Cardiac fibroblast (primary cell): ENCODE data around the gene GRIN2C.
"Not testable (repeated sequence)": the region's sequence is repeated elsewhere in the genome, so short reads cannot be mapped to it uniquely, and the experiment has no call there.

Experiments
- DNase-seq, 2 donors: peaks; one replicate each; pipeline versions ENCODE4 v3.0.0 to v3.0.0-alpha.2; 2010; ENCODE audit warnings: low read depth in 2 of 2
- H3K4me3 ChIP-seq, 2 donors: replicated peaks in 1 of 2; 1 replicate in 1 of 2; 2 replicates in 1 of 2; pipeline ENCODE4 v1.5.1; 2011; ENCODE audit warnings: low read depth in 2 of 2, low read length in 2 of 2, mild to moderate bottlenecking in 2 of 2, moderate library complexity in 1 of 2
- CTCF ChIP-seq: IDR thresholded peaks from one replicate; pipeline ENCODE4 v1.5.1; 2011; ENCODE audit warnings: low read depth, mild to moderate bottlenecking, low read length, inconsistent platforms

The GRIN2C gene

GRCh38 chr17:74859459-74860228 lies at the start of gene GRIN2C:
TSS of gene GRIN2C (minus strand) at chr17:74859885. CDS start at chr17:74855092, 4,793 bp downstream.
- TF ChIP-seq CTCF: no peak
- DNase-seq: no peak
- H3K4me3 ChIP-seq: no peak within 1 kb of the TSS

GRCh38 chr17:74909097-74909496 lies 49.4 kb upstream of the GRIN2C start:
- not testable (repeated sequence) for H3K4me3 ChIP-seq, DNase-seq

GRCh38 chr17:74907012-74907411 lies 47.3 kb upstream of the GRIN2C start:
- TF ChIP-seq CTCF: no peak
- no peak for DNase-seq
- no peak overlapping the region for H3K4me3 ChIP-seq

- DNase-seq, H3K4me3 ChIP-seq: not testable (repeated sequence)
These were observed 46.6 kb upstream of the GRIN2C start for GRCh38 chr17:74906214-74906793.

- TF ChIP-seq CTCF: no peak
- H3K4me3 ChIP-seq: no peak overlapping the region
- no peak for DNase-seq
These were observed 45.2 kb upstream of the GRIN2C start for GRCh38 chr17:74904687-74905409.

- H3K4me3 ChIP-seq: no peak overlapping the region
- TF ChIP-seq CTCF: no peak
- no peak for DNase-seq
These were observed 44.0 kb upstream of the GRIN2C start for GRCh38 chr17:74903671-74904070.

GRCh38 chr17:74903034-74903433 lies 43.3 kb upstream of the GRIN2C start:
- DNase-seq: no peak
- no peak for TF ChIP-seq CTCF
- H3K4me3 ChIP-seq: no peak overlapping the region
